Measurements from ENCODE around the gene FNBP1. TPM values are rescaled to one million over a fixed set of nuclear protein-coding genes. Genes with fewer than 3 reads are reported as not detected.

The FNBP1 gene
- total RNA-seq, 1 donor from 2014 or later = 198 TPM

GRCh38 chr9:129899620-129900019 is 143.4 kb downstream of the FNBP1 start:
- intact Hi-C loops (cut with micrococcal nuclease) = no loop called here

DNA sequence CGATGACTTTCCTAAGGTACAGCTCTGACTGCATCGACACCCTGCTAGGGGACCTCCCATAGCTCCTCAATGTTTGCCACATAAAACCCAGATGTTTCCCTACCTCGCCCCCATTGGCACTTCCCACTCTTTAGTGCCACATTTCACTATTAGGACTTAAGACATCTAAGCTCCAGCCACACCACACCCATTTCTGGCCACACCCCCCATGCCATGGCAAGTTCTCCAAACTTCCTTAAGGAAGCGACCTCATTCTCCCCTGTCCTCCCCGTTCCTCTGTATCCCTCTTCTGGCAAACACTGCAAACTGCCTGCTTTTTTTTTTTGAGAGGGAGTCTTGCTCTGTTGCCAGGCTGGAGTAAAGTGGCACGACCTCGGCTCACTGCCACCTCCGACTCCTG is 144.8 kb downstream of the FNBP1 start:
- intact Hi-C loops (cut with micrococcal nuclease) = no loop called here

- intact Hi-C loops (cut with micrococcal nuclease) = no loop called here
Observed at GRCh38 chr9:129897263-129897662, 145.7 kb downstream of the FNBP1 start.

GRCh38 chr9:129895376-129896268 is 147.4 kb downstream of the FNBP1 start:
- intact Hi-C loops (cut with micrococcal nuclease) = no loop called here

DNA sequence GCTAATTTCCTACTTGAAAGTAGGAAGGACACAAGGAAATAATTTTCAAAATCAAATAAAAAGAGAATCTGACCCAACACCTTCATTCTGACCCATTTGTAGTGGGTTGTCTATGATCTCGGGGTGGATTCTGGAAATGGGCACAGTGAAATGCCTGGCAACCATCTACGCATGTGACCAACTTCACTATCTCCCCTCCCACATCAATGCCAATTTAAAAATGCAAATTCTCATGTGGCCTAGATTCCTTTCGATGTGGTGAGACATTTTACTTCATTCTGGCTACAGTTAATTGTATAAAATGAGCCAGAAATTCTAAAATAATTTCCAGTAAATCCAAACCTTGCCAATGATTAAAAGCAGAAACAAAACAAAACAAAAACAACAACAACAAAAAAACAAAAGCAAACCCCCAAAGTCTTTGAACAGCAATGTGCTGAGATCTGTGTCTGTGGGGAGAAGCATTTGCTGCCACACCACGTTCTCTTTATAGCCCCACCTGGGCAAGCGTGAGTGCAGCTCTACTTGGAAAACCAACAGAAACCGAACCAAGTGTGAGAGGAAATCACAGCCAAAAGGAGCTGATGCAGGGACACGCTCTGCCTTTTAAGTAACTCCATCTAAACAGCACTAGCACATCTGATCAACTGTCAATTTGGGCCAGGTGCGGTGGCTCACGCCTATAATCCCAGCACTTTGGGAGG is 148.7 kb downstream of the FNBP1 start:
- intact Hi-C loops (cut with micrococcal nuclease) = loop anchor here (5.0 kb wide), 1 partner anchor 717 kb away; the partner anchor contains the start of gene IER5L

GRCh38 chr9:129891569-129891968 is 151.4 kb downstream of the FNBP1 start:
- intact Hi-C loops (cut with micrococcal nuclease) = loop anchor here (2.0 to 5.0 kb wide), 2 partner anchors 53 to 714 kb away; partner anchors contain the start of gene IER5L

DNA sequence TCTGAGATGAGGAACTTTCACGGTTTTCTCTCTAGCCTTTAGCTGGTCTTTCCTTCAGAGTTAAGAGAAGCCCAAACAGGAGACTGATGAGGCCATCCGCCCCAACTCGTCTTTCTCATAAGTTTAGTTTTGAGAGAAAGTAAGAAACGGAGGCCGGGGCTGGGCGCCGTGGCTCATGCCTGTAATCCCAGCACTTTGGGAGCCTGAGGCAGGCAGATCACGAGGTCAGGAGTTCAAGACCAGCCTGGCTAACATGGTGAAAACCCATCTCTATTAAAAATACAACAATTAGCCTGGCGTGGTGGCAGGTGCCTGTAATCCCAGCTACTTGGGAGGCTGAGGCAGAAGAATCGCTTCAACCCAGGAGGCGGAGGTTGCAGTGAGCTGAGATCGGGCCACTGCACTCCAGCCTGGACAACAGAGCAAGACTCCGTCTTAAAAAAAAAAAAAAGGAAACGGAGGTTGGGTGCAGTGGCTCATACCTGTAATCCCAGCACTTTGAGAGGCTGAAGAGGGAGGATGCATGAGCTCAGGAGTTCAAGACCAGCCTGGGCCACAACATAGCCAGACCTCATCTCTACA is 152.2 kb downstream of the FNBP1 start:
- intact Hi-C loops (cut with micrococcal nuclease) = loop anchor here (2.0 to 5.0 kb wide), 2 partner anchors 54 to 714 kb away; partner anchors contain the start of gene IER5L

DNA sequence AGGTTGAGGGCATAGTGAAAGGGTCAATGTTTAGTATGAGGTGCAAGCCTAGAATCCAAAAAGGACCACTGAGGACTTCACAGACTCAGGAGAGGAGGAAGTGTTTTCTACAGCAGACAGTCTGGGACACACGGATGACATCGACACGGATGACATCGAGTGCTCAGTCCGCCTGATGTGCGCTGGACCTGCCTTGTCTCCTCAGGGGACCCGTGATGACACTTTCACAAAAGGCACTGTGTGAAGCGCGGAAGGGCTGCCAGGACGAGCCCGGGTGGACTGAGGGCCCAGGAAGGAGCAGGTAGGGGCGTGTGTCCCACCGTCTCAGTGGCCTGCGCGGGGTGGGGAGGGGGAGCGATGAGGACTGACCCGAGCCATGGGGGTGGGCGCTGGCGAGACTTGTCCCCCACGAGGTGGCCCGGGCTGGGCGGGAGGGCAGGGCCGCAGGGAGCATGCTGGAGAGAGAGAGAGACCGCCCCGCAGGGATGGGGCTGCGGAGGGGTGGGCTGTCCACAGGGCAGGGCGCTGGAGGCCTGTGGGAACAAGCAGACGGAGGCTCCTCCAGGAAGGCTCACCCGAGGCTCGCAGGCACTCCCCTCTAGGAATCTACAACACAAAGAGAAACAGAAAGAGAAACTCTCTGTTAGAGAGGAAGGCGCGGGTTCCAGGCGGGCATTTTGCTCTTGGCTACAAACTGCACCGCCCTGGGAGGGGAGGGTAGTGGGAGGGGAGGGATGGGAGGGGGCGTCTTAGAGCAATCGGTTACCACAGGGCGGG is 152.9 kb downstream of the FNBP1 start:
- intact Hi-C loops (cut with micrococcal nuclease) = loop anchor here (2.0 to 5.0 kb wide), 6 partner anchors 42 to 713 kb away; partner anchors contain the start of genes IER5L and NTMT1

DNA sequence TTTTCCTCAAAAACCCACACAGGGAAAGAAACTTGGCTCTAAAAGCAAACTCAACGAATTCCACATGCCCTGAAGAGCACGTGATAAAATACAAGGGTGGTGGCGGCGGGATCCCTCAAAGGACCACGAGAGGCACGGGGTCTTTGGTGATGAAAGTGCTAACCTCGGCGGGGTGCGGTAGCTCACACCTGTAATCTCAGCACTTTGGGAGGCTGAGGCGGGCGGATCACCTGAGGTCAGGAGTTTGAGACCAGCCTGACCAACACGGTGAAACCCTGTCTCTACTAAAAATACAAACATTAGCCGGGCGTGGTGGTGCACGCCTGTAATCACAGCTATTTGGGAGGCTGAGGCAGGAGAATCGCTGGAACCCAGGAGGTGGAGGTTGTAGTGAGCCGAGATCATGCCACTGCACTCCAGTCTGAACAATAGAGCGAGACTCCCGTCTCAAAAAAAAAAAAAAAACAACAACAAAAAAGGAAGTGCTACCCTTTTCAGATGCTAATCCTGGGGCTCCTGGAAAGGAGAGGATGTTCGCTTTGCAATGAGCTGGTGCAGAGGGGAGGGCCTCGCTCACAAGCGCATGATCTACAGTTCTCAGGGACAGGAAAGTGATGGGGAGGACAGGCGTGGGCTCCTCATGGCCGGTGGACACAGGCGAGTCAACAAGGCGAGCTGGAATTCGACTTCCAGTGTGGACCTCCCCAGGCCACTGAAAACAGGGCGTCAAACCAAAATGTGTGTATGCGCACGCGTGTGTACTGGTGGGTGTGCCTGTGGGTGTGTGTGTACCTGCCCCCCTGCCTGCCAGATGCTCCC is 153.7 kb downstream of the FNBP1 start:
- intact Hi-C loops (cut with micrococcal nuclease) = loop anchor here (2.0 to 5.0 kb wide), 4 partner anchors 43 to 353 kb away; partner anchors contain the start of gene NTMT1

- intact Hi-C loops (cut with micrococcal nuclease) = loop anchor here (2.0 to 5.0 kb wide), 4 partner anchors 44 to 354 kb away; partner anchors contain the start of gene NTMT1
Observed at GRCh38 chr9:129888293-129889121, 154.5 kb downstream of the FNBP1 start.

- intact Hi-C loops (cut with micrococcal nuclease) = loop anchor here (2.0 to 5.0 kb wide), 4 partner anchors 45 to 355 kb away; partner anchors contain the start of gene NTMT1
Observed at GRCh38 chr9:129887334-129888292, 155.4 kb downstream of the FNBP1 start.

DNA sequence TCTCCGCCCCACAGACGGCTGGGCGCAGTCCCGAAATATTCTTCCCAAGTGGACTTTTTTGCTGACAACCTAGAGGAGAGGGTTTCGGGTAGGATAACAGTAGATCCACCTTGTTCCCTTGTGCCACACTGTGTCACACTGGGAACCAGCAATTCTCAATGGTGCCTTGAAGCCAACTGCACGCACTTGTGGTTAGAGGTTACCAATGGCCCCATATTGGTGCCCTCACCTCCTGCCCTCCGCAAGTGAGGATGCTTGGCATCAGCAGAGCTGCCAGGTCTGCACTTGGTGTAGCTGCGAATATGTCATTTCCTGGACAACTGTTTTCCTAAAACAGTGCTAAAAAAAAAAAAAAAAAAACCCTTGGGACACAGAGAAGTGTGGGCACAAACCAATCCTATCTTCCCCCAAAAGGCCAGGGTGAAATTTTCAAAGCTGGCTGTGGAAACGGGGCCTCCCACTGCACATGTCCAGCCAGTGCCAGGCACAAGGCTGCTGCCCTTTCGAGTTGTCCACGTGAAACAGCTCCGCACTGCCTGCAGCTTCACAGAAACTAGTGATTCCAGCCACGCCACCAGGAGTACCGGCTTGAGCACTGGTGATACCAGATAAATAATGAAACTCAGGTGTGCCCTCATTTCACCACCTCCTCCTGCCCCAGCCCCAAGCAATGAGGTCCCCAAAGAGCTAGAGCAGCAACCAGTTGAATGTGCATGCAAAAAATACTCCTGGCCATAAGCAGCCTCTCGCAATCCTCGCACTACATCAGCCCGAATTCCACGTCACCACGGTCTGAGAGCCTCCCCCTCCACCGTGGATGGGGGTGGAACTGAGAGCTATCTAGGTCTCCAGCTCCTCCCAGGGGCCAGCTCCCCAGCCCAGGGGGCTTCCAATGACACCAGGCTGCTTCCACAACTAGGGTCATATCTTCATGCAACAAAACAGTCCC is 156.5 kb downstream of the FNBP1 start:
- intact Hi-C loops (cut with micrococcal nuclease) = loop anchor here (5.0 kb wide), 3 partner anchors 46 to 356 kb away; partner anchors contain the start of gene NTMT1

DNA sequence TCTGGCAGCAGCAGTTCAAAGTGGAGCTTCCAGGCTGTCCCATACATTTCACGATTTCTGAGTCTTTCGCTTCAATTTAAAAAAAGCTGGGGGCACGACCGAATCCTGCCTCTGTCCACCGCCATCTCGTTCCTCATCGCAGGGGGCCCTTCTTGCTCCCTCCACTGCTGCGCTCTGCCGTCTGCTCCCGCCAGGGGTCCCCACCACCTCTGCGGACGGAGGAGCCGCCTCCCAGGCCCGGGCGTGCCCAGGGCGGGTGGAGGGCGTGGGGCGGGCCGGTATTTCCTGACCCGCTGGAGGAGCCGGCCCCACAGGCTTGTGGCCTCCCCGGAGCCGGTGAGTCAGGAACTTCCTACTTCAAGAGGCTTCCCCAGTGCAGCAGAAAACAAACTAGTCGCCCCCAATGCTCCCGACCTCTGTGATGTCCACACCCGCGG is 157.3 kb downstream of the FNBP1 start:
- intact Hi-C loops (cut with micrococcal nuclease) = loop anchor here (1.0 to 5.0 kb wide), 6 partner anchors 47 to 357 kb away; partner anchors contain the start of genes FNBP1, GPR107, NTMT1 and TOR1A

GRCh38 chr9:129885018-129885669 is 157.8 kb downstream of the FNBP1 start:
- intact Hi-C loops (cut with micrococcal nuclease) = loop anchor here (1.0 to 5.0 kb wide), 6 partner anchors 47 to 357 kb away; partner anchors contain the start of genes FNBP1, GPR107, NTMT1 and TOR1A

- intact Hi-C loops (cut with micrococcal nuclease) = loop anchor here (1.0 to 5.0 kb wide), 9 partner anchors 15 to 358 kb away; partner anchors contain the start of genes C9orf78, FNBP1, GPR107 and NTMT1
Observed at GRCh38 chr9:129884220-129885017, 158.6 kb downstream of the FNBP1 start.

Measured in T-helper 2 cell treated with Interferon-gamma antibody and Interleukin-4, amounts not matched to agents 100 ng/mL and 5 ng/mL, for 36 hours (primary cell).